ENCODE results near the gene ZNF284.

DNA sequence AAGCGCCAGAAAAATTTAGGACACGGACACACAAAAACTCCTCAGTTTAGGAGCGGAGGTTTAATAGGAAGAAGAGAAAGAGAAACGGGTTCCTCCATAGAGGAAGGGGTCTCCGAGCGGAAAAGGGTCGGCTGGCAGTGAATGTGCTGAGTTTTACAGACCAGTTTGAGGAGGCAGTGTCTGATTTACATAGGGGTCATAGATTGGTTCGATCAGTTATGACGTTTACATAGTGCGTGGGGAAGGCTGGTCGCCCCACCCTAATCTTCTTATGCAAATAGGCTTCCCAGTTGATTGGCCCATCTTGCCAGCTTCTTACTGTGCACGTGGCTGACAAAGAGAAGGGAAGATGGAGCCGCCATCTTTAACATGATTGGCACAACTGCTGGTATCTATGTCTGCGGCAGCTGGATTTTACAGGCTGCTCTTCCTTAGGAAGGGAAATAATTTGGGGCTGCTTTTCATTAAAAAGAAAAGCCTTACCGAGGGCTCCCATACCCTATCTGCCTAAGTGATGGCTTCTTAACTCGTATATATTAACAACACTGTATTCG is 40.0 kb downstream of the ZNF284 start:
- TF ChIP-seq CTCF (IDR thresholded peaks at IDR 0.05) (no peak), POLR2AphosphoS5 (IDR thresholded peaks at IDR 0.05; ENCODE audit: insufficient read depth in 1 of 2, low read depth in 1 of 2) (no peak), POLR2A (IDR thresholded peaks at IDR 0.05) (no peak)
